Naive thymus-derived CD4-positive, alpha-beta T cell (primary cell): Measurements from ENCODE around the gene GNG13. TPM values are rescaled to one million over a fixed set of nuclear protein-coding genes. Genes with fewer than 3 reads are reported as not detected.
A peak's percentile ranks its signal among the peaks of the same experiment; 100 is the strongest.
"Not testable (repeated sequence)": the region's sequence is repeated elsewhere in the genome, so short reads cannot be mapped to it uniquely, and the experiment has no call there.

Experiments used
- ATAC-seq: fragments of 150-1000 bp; cut with Tn5 transposase; 2 replicates; pipeline ENCODE4 v1.10.0; 2021; ENCODE audit warnings: mild to moderate bottlenecking, moderate library complexity
- CTCF ChIA-PET: fragments of 350-600 bp; sonication (Branson Sonifier 250); formaldehyde crosslinking; loops from one replicate; lab custom pipeline; 2021; ENCODE audit warnings: antibody characterized with exemption; lab: Charles Lee
- POLR2A ChIA-PET: fragments of 350-600 bp; sonication (Branson Sonifier 250); formaldehyde crosslinking; loops from one replicate; lab custom pipeline; 2021; ENCODE audit warnings: antibody characterized with exemption, inconsistent platforms; lab: Charles Lee
- DNase-seq, 9 donors: peaks; one replicate each; pipeline versions ENCODE4 v3.0.0 to v3.0.0-alpha.2; 2020 to 2022; ENCODE audit warnings: mixed read lengths in 1 of 9
- H3K27ac ChIP-seq: one replicate; pipeline ENCODE4 v1.7.0; 2013; ENCODE audit warnings: mild to moderate bottlenecking, low read depth, low read length, moderate library complexity
- H3K27me3 ChIP-seq, 2 donors: one replicate each; pipeline ENCODE4 v1.7.0; 2013; ENCODE audit warnings: low read length in 2 of 2, mild to moderate bottlenecking in 2 of 2, moderate library complexity in 2 of 2; ENCODE audit not compliant: control insufficient read depth in 2 of 2, insufficient read depth in 2 of 2
- H3K36me3 ChIP-seq, 3 experiments: 1 replicate in 2 of 3; 2 replicates in 1 of 3; pipeline ENCODE4 v1.7.0; 2013; ENCODE audit warnings: low read length in 3 of 3, mild to moderate bottlenecking in 3 of 3, moderate library complexity in 1 of 3; ENCODE audit not compliant: insufficient read depth in 3 of 3, control insufficient read depth in 2 of 3
- H3K4me1 ChIP-seq, 2 donors: one replicate each; pipeline ENCODE4 v1.7.0; 2013; ENCODE audit warnings: low read length in 2 of 2, mild to moderate bottlenecking in 2 of 2, moderate library complexity in 1 of 2; ENCODE audit not compliant: control insufficient read depth in 2 of 2, insufficient read depth in 2 of 2
- H3K4me3 ChIP-seq: 2 replicates; pipeline ENCODE4 v1.7.0; 2013; ENCODE audit warnings: mild to moderate bottlenecking, low read length
- H3K9me3 ChIP-seq, 3 experiments: 1 replicate in 2 of 3; 2 replicates in 1 of 3; pipeline ENCODE4 v1.7.0; 2013; ENCODE audit warnings: low read length in 3 of 3; ENCODE audit not compliant: control insufficient read depth in 2 of 3
- H3K27ac Mint-ChIP-seq, 9 donors: one replicate each; pipeline ENCODE4 v1.8.0; 2020 to 2022; ENCODE audit warnings: mixed read lengths in 9 of 9, mild to moderate bottlenecking in 8 of 9, moderate library complexity in 5 of 9, inconsistent platforms in 2 of 9
- H3K27me3 Mint-ChIP-seq, 5 donors: one replicate each; pipeline ENCODE4 v1.8.0; 2021 to 2022; ENCODE audit warnings: mixed read lengths in 5 of 5, mild to moderate bottlenecking in 1 of 5
- H3K36me3 Mint-ChIP-seq, 5 donors: one replicate each; pipeline ENCODE4 v1.8.0; 2020 to 2022; ENCODE audit warnings: mixed read lengths in 5 of 5, mild to moderate bottlenecking in 3 of 5, inconsistent platforms in 1 of 5
- H3K4me1 Mint-ChIP-seq, 7 donors: one replicate each; pipeline ENCODE4 v1.8.0; 2020 to 2022; ENCODE audit warnings: mixed read lengths in 7 of 7, mild to moderate bottlenecking in 3 of 7, inconsistent platforms in 1 of 7
- H3K4me3 Mint-ChIP-seq, 10 donors: one replicate each; pipeline ENCODE4 v1.8.0; 2020 to 2022; ENCODE audit warnings: mild to moderate bottlenecking in 10 of 10, mixed read lengths in 10 of 10, moderate library complexity in 6 of 10, inconsistent platforms in 2 of 10
- H3K9me3 Mint-ChIP-seq, 11 donors: one replicate each; pipeline ENCODE4 v1.8.0; 2020 to 2022; ENCODE audit warnings: mixed read lengths in 11 of 11, mild to moderate bottlenecking in 4 of 11, inconsistent platforms in 1 of 11, moderate library complexity in 1 of 11
- intact Hi-C, 2 donors: fragments of 100-400 bp; cut with micrococcal nuclease; formaldehyde crosslinking; loops; one replicate each; pipeline ENCODE4 v1.15.1; 2023
- polyA plus RNA-seq, 2 donors: library from polyadenylated mRNA; unstranded; fragments of 300-500 nt; fragmentation: Illumina TruSeq; gene quantifications; one replicate each; pipeline ENCODE4 v1.2.3, GENCODE V29; 2021
- total RNA-seq, 6 experiments: library from RNA in 5 of 6; stranded (reverse) in 5 of 6; gene quantifications; 1 replicate in 5 of 6; 2 replicates in 1 of 6; pipeline ENCODE4 v1.2.3 and lab custom pipeline; 2021 to 2026

GNG13 gene
- total and polyA plus RNA-seq, 7 experiments from 2014 or later, result not detected

DNA sequence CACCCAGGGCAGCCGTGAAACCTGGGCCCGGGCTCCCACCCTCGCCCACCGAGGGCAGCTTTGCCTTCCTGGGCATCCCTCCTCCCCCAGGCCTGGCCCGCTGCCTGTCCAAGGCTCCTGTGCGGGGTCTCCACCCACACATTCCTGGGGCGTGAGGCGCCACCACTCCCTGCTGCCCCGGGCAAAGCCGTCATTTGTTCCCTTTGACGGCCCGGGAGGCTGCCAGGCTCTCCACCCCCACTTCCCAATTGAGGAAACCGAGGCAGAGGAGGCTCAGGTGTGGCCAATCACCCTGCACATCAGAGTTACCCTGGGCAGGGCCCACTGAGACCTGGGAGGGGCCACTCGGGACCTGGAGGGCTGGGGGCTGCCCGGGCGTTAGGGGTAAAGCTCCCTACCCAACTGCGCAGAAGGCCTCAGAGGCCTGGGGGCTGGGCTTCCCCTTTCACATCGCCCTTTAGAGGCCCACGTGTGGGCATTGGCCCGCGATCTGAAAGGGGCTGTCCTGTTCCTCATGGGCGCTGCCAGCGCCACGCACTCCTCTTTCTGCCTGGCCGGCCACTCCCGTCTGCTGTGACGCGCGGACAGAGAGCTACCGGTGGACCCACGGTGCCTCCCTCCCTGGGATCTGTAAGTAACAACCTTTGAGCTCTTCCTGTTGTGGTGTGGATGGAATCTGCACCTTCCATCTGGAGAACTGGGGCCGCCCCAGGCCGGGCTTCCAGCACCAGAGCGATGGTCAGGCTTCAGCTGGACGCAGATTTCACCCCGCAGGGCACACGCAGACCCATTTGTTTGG is 39.8 kb downstream of the GNG13 start, which contains the start of gene MSLN:
Gene MSLN, plus strand, starts transcription at position 190 of the 799 bp plus-strand sequence. CDS start 1,947 bp downstream, outside the sequence.
- H3K27me3 Mint-ChIP-seq, result peaks cover 0 to 8% (median 5%) of the 10 kb centered on the region in 5 donors
- H3K4me1 ChIP-seq, result no peaks in the 10 kb centered on the region
- no peak within 1 kb of the TSS for H3K27ac Mint-ChIP-seq
- H3K4me1 Mint-ChIP-seq, result peaks cover 0 to 4% (median 0%) of the 10 kb centered on the region in 7 donors
- no peaks in the 10 kb centered on the region for H3K36me3 ChIP-seq
- peaks cover 0 to 3% (median 0%) of the 10 kb centered on the region in 5 donors for H3K36me3 Mint-ChIP-seq
- no peaks in the 10 kb centered on the region for H3K9me3 ChIP-seq
- H3K9me3 Mint-ChIP-seq, result peaks cover 0 to 5% (median 0%) of the 10 kb centered on the region in 11 donors
- intact Hi-C loops, result no loop called here
- ATAC-seq, result no peak
- no peak for DNase-seq
- no peak within 1 kb of the TSS for H3K4me3 Mint-ChIP-seq
- no peak within 1 kb of the TSS for H3K4me3 ChIP-seq
- CTCF ChIA-PET, result no interaction called here
- POLR2A ChIA-PET, result interaction anchor here (0.6 kb wide), 1 partner anchor 107 kb away, joined by 4 read pairs; no protein-coding TSS in a partner anchor
- H3K27ac ChIP-seq, result no peak within 1 kb of the TSS
- no peaks in the 10 kb centered on the region for H3K27me3 ChIP-seq

DNA sequence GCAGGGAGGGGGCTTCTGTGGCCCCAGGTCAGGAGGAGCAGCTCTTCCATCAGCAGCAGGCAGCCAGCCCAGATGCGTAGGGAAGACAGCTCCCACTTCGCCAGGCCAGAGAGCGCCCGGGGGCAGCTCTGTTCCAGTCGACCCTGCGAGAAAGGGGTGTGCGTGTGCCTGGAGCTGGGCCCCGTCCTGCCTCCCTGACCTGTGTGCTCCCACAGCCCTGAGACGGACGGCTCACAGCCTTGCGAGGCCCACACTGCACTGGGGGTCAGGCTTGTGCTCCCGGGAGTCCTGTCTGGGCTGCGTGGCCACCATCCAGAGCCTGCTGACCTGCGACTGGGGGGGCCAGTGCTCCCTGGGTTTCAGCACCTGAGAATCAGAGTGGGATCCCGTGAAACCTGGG is 40.5 kb downstream of the GNG13 start:
- peaks cover 0 to 3% (median 0%) of the 10 kb centered on the region in 5 donors for H3K36me3 Mint-ChIP-seq
- H3K27ac Mint-ChIP-seq, result no peak overlapping the region
- intact Hi-C loops, result no loop called here
- Histone ChIP-seq H3K36me3 (no peaks in the 10 kb centered on the region), H3K4me3 (no peak overlapping the region), H3K27ac (no peak overlapping the region), H3K9me3 (no peaks in the 10 kb centered on the region), H3K4me1 (no peaks in the 10 kb centered on the region), H3K27me3 (no peaks in the 10 kb centered on the region)
- H3K9me3 Mint-ChIP-seq, result peaks cover 0 to 5% (median 0%) of the 10 kb centered on the region in 11 donors
- H3K27me3 Mint-ChIP-seq, result peaks cover 0 to 8% (median 5%) of the 10 kb centered on the region in 5 donors
- ATAC-seq (no peak), DNase-seq (no peak)
- ChIA-PET CTCF (no interaction called here), POLR2A (no interaction called here)
- no peak overlapping the region for H3K4me3 Mint-ChIP-seq
- peaks cover 0 to 4% (median 0%) of the 10 kb centered on the region in 7 donors for H3K4me1 Mint-ChIP-seq

- peaks cover 0 to 5% (median 0%) of the 10 kb centered on the region in 11 donors for H3K9me3 Mint-ChIP-seq
- Histone ChIP-seq H3K27ac (no peak overlapping the region), H3K36me3 (no peaks in the 10 kb centered on the region), H3K4me1 (no peaks in the 10 kb centered on the region), H3K9me3 (no peaks in the 10 kb centered on the region), H3K27me3 (no peaks in the 10 kb centered on the region), H3K4me3 (no peak overlapping the region)
- H3K4me1 Mint-ChIP-seq, result peaks cover 0 to 8% (median 3%) of the 10 kb centered on the region in 7 donors
- ChIA-PET CTCF (no interaction called here), POLR2A (no interaction called here)
- DNase-seq, result no peak
- no peak for ATAC-seq
- no peak overlapping the region for H3K27ac Mint-ChIP-seq
- H3K36me3 Mint-ChIP-seq, result peaks cover 0 to 3% (median 0%) of the 10 kb centered on the region in 5 donors
- intact Hi-C loops, result no loop called here
- peaks cover 0 to 8% (median 5%) of the 10 kb centered on the region in 5 donors for H3K27me3 Mint-ChIP-seq
- no peak overlapping the region for H3K4me3 Mint-ChIP-seq
Observed at GRCh38 chr16:759110-759910, 41.2 kb downstream of the GNG13 start.

DNA sequence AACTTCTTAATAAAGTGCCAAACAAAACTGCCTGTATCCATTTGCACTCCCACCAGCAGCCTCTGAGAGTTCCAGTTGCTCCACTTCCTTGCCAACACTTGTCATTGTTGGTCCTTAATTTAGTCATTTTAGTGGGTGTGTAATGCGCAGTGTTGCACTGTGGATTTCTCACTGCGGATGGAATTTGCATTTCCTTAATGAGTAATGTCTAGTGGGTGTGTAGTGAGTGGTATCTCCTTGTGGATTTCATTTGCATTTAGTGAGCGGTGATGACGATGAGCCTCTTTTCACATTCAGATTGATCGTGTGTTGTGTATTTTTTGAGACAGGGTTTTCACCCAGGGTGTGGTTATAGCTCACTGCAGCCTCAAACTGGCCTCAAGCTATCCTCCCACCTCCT is 44.1 kb downstream of the GNG13 start:
- no peak overlapping the region for H3K4me3 Mint-ChIP-seq
- H3K9me3 ChIP-seq, result no peaks in the 10 kb centered on the region
- H3K36me3 Mint-ChIP-seq, result peaks cover 0 to 3% (median 0%) of the 10 kb centered on the region in 5 donors
- no peaks in the 10 kb centered on the region for H3K4me1 ChIP-seq
- H3K4me1 Mint-ChIP-seq, result peaks cover 0 to 8% (median 3%) of the 10 kb centered on the region in 7 donors
- H3K36me3 ChIP-seq, result no peaks in the 10 kb centered on the region
- ATAC-seq (no peak), DNase-seq (no peak)
- peaks cover 0 to 8% (median 6%) of the 10 kb centered on the region in 5 donors for H3K27me3 Mint-ChIP-seq
- intact Hi-C loops, result no loop called here
- H3K27ac ChIP-seq, result no peak overlapping the region
- peaks cover 0 to 5% (median 0%) of the 10 kb centered on the region in 11 donors for H3K9me3 Mint-ChIP-seq
- no peak overlapping the region for H3K27ac Mint-ChIP-seq
- CTCF ChIA-PET, result no interaction called here
- no peaks in the 10 kb centered on the region for H3K27me3 ChIP-seq
- POLR2A ChIA-PET, result no interaction called here
- no peak overlapping the region for H3K4me3 ChIP-seq

GRCh38 chr16:754656-755055 is 45.9 kb downstream of the GNG13 start:
- Mint-ChIP-seq H3K4me3 (no peak overlapping the region), H3K36me3 (peaks cover 0 to 3% (median 0%) of the 10 kb centered on the region in 5 donors), H3K4me1 (peaks cover 0 to 8% (median 3%) of the 10 kb centered on the region in 7 donors), H3K27ac (no peak overlapping the region), H3K27me3 (peaks cover 0 to 8% (median 6%) of the 10 kb centered on the region in 5 donors), H3K9me3 (peaks cover 0 to 5% (median 0%) of the 10 kb centered on the region in 11 donors)
- ChIA-PET CTCF (interaction anchor here (0.9 kb wide), 1 partner anchor 42 kb away, joined by 4 read pairs; no protein-coding TSS in a partner anchor), POLR2A (no interaction called here)
- intact Hi-C loops, result no loop called here
- H3K36me3 ChIP-seq, result no peaks in the 10 kb centered on the region
- no peak overlapping the region for H3K4me3 ChIP-seq
- ATAC-seq (peak; percentile 67), DNase-seq (no peak)
- no peaks in the 10 kb centered on the region for H3K27me3 ChIP-seq
- no peak overlapping the region for H3K27ac ChIP-seq
- H3K9me3 ChIP-seq, result no peaks in the 10 kb centered on the region
- H3K4me1 ChIP-seq, result no peaks in the 10 kb centered on the region

- H3K4me1 ChIP-seq, H3K27me3 Mint-ChIP-seq, H3K36me3 ChIP-seq, H3K4me1 Mint-ChIP-seq, H3K4me3 Mint-ChIP-seq, H3K9me3 ChIP-seq, POLR2A ChIA-PET, H3K9me3 Mint-ChIP-seq, ATAC-seq, H3K27ac Mint-ChIP-seq, H3K27ac ChIP-seq, H3K4me3 ChIP-seq, H3K27me3 ChIP-seq, DNase-seq, intact Hi-C loops, H3K36me3 Mint-ChIP-seq: not testable (repeated sequence)
- CTCF ChIA-PET, result interaction anchor here (0.9 kb wide), 1 partner anchor 41 kb away, joined by 4 read pairs; no protein-coding TSS in a partner anchor
Observed at GRCh38 chr16:754121-754607, 46.4 kb downstream of the GNG13 start.
